Left renal pelvis (tissue), 4 donors: ENCODE measurements around the gene FOXF2. TPM values are rescaled to one million over a fixed set of nuclear protein-coding genes. Genes with fewer than 3 reads are reported as not detected.

Source experiments
- DNase-seq, 4 donors: peaks; one replicate each; pipeline ENCODE4 v3.0.0-alpha.2; 2013; ENCODE audit warnings: low read depth in 4 of 4, low spot score in 3 of 4
- polyA plus RNA-seq, 4 donors: library from polyadenylated mRNA; unstranded; fragments of 120-200 nt; gene quantifications; one replicate each; pipeline ENCODE4 v1.2.1, GENCODE V29; 2013; ENCODE audit not compliant: insufficient read length in 4 of 4

Gene FOXF2
- polyA plus RNA-seq, 4 donors, result 0.15 to 0.35 (median 0.27) TPM

- DNase-seq, result no peak
Measured at GRCh38 chr6:1438471-1438881, 49.1 kb downstream of the FOXF2 start.

GRCh38 chr6:1439349-1439748, 50.0 kb downstream of the FOXF2 start:
- DNase-seq, result no peak

- no peak for DNase-seq
Measured at GRCh38 chr6:1442929-1443328, 53.6 kb downstream of the FOXF2 start.

Other genes with a start within 250 kb of the FOXF2 start
- gene FOXQ1, start 77.5 kb upstream of the FOXF2 start, polyA plus RNA-seq, result 10 to 100 TPM in 3 of 4 donors, under 1 TPM in 1; 0.31 to 13.4 (median 12.7) TPM
- 10 to 100 TPM; 52.6 to 96.5 (median 86.0) TPM for gene FOXC1, start 220.3 kb downstream of the FOXF2 start, polyA plus RNA-seq